ENCODE measurements around the gene CRB2.

- TF ChIP-seq POLR2A (IDR thresholded peaks at IDR 0.05), result no peak
- TF ChIP-seq CTCF (IDR thresholded peaks at IDR 0.05), result no peak
Observed at GRCh38 chr9:123378956-123379660, 23.1 kb downstream of the CRB2 start.

All from heart left ventricle (tissue), 13 donors.